Measurements from ENCODE around the gene MPIG6B. TPM values are rescaled to one million over a fixed set of nuclear protein-coding genes. Genes with fewer than 3 reads are reported as not detected.

MPIG6B gene
- total RNA-seq, 1 experiment from 2014 or later, result 0.47 TPM

GRCh38 chr6:31691078-31691463 is 32.1 kb upstream of the MPIG6B start:
- no peak for DNase-seq
- H3K36me3 ChIP-seq, result peaks cover 7% of the 10 kb centered on the region
- H3K4me1 ChIP-seq, result peaks cover 10% of the 10 kb centered on the region
- no peak overlapping the region for H3K27ac ChIP-seq
- H3K9me3 ChIP-seq (replicated peaks), result no peaks in the 10 kb centered on the region
- H3K4me3 ChIP-seq, result no peak overlapping the region
- no peaks in the 10 kb centered on the region for H3K27me3 ChIP-seq

GRCh38 chr6:31691564-31692108 is 31.5 kb upstream of the MPIG6B start:
- H3K9me3 ChIP-seq (replicated peaks), result no peaks in the 10 kb centered on the region
- H3K36me3 ChIP-seq, result peaks cover 7% of the 10 kb centered on the region
- no peak overlapping the region for H3K27ac ChIP-seq
- peaks cover 10% of the 10 kb centered on the region for H3K4me1 ChIP-seq
- no peak overlapping the region for H3K4me3 ChIP-seq
- no peaks in the 10 kb centered on the region for H3K27me3 ChIP-seq
- DNase-seq, result no peak

GRCh38 chr6:31692353-31692752 is 30.8 kb upstream of the MPIG6B start:
- H3K4me3 ChIP-seq, result no peak overlapping the region
- H3K9me3 ChIP-seq (replicated peaks), result no peaks in the 10 kb centered on the region
- no peak overlapping the region for H3K27ac ChIP-seq
- peaks cover 5% of the 10 kb centered on the region for H3K4me1 ChIP-seq
- peaks cover 3% of the 10 kb centered on the region for H3K36me3 ChIP-seq
- no peaks in the 10 kb centered on the region for H3K27me3 ChIP-seq
- no peak for DNase-seq

GRCh38 chr6:31692886-31693285 is 30.3 kb upstream of the MPIG6B start:
- peaks cover 3% of the 10 kb centered on the region for H3K36me3 ChIP-seq
- H3K27ac ChIP-seq, result no peak overlapping the region
- H3K9me3 ChIP-seq (replicated peaks), result no peaks in the 10 kb centered on the region
- no peaks in the 10 kb centered on the region for H3K27me3 ChIP-seq
- DNase-seq, result no peak
- peaks cover under 1% of the 10 kb centered on the region; the same call in 1 of the 2 replicates for H3K4me1 ChIP-seq
- no peak overlapping the region for H3K4me3 ChIP-seq

- H3K4me3 ChIP-seq, result no peak overlapping the region
- no peak for DNase-seq
- no peak overlapping the region for H3K27ac ChIP-seq
- no peaks in the 10 kb centered on the region for H3K9me3 ChIP-seq (replicated peaks)
- H3K27me3 ChIP-seq, result no peaks in the 10 kb centered on the region
- H3K4me1 ChIP-seq, result no peaks in the 10 kb centered on the region
- peaks cover 3% of the 10 kb centered on the region for H3K36me3 ChIP-seq
Observed at GRCh38 chr6:31693535-31693934, 29.6 kb upstream of the MPIG6B start.

- Histone ChIP-seq H3K27ac (no peak overlapping the region), H3K4me1 (peaks cover 10% of the 10 kb centered on the region), H3K9me3 (replicated peaks) (no peaks in the 10 kb centered on the region), H3K4me3 (no peak overlapping the region), H3K27me3 (no peaks in the 10 kb centered on the region), H3K36me3 (no peaks in the 10 kb centered on the region; the same call in 1 of the 2 replicates)
- DNase-seq, result no peak
Observed at GRCh38 chr6:31697555-31697954, 25.6 kb upstream of the MPIG6B start.

GRCh38 chr6:31700740-31701401 is 22.3 kb upstream of the MPIG6B start:
- Histone ChIP-seq H3K27ac (no peak overlapping the region), H3K4me1 (peaks cover 10% of the 10 kb centered on the region), H3K9me3 (replicated peaks) (no peaks in the 10 kb centered on the region), H3K4me3 (no peak overlapping the region), H3K36me3 (no peaks in the 10 kb centered on the region), H3K27me3 (no peaks in the 10 kb centered on the region)
- no peak for DNase-seq

GRCh38 chr6:31701666-31702404 is 21.3 kb upstream of the MPIG6B start:
- Histone ChIP-seq H3K9me3 (replicated peaks) (no peaks in the 10 kb centered on the region), H3K27me3 (no peaks in the 10 kb centered on the region), H3K27ac (no peak overlapping the region), H3K4me3 (peak overlapping the region; percentile 79), H3K36me3 (no peaks in the 10 kb centered on the region), H3K4me1 (peaks cover 10% of the 10 kb centered on the region)
- peak; percentile 48 to 54 for DNase-seq

GRCh38 chr6:31702405-31702818 is 20.8 kb upstream of the MPIG6B start:
- H3K4me3 ChIP-seq, result peak overlapping the region; percentile 79
- no peak for DNase-seq
- peaks cover 10% of the 10 kb centered on the region for H3K4me1 ChIP-seq
- H3K27ac ChIP-seq, result peak overlapping the region; percentile 68
- H3K36me3 ChIP-seq, result no peaks in the 10 kb centered on the region
- no peaks in the 10 kb centered on the region for H3K27me3 ChIP-seq
- H3K9me3 ChIP-seq (replicated peaks), result no peaks in the 10 kb centered on the region

GRCh38 chr6:31702819-31703716 is 20.1 kb upstream of the MPIG6B start, which contains the start of gene ABHD16A:
Gene ABHD16A, minus strand, starts transcription at chr6:31703324. Its CDS starts 43 bp downstream, at chr6:31703281.
- DNase-seq, result peak; percentile 97 to 98

GRCh38 chr6:31705931-31706330 is 17.2 kb upstream of the MPIG6B start:
- DNase-seq, result no peak
- Histone ChIP-seq H3K9me3 (replicated peaks) (no peaks in the 10 kb centered on the region), H3K4me1 (peaks cover 10% of the 10 kb centered on the region), H3K36me3 (no peaks in the 10 kb centered on the region), H3K27me3 (no peaks in the 10 kb centered on the region), H3K27ac (no peak overlapping the region), H3K4me3 (no peak overlapping the region)

More at GRCh38 chr6:31702819-31703716, 20.1 kb upstream of the MPIG6B start, which contains the start of gene ABHD16A:
- Histone ChIP-seq H3K27me3 (no peaks in the 10 kb centered on the region), H3K36me3 (no peaks in the 10 kb centered on the region), H3K4me3 (peak within 1 kb of the TSS; percentile 79), H3K27ac (peak within 1 kb of the TSS; percentile 68), H3K9me3 (replicated peaks) (no peaks in the 10 kb centered on the region), H3K4me1 (peaks cover 10% of the 10 kb centered on the region)

- Histone ChIP-seq H3K9me3 (replicated peaks) (no peaks in the 10 kb centered on the region), H3K4me3 (no peak within 1 kb of the TSS), H3K27ac (no peak within 1 kb of the TSS), H3K4me1 (peaks cover 5% of the 10 kb centered on the region), H3K36me3 (no peaks in the 10 kb centered on the region), H3K27me3 (peaks cover 3% of the 10 kb centered on the region; the same call in 1 of the 2 replicates)
- no peak for DNase-seq
Observed at GRCh38 chr6:31706599-31706998, 16.6 kb upstream of the MPIG6B start, which contains the start of gene LY6G6F. Gene LY6G6F, plus strand, starts transcription at chr6:31706866. Its CDS starts 41 bp downstream, at chr6:31706907.

- Histone ChIP-seq H3K36me3 (no peaks in the 10 kb centered on the region), H3K27ac (no peak overlapping the region), H3K9me3 (replicated peaks) (no peaks in the 10 kb centered on the region), H3K4me1 (no peaks in the 10 kb centered on the region), H3K27me3 (peaks cover 11% of the 10 kb centered on the region; the same call in 1 of the 2 replicates), H3K4me3 (no peak overlapping the region)
- no peak for DNase-seq
Observed at GRCh38 chr6:31707701-31708100, 15.5 kb upstream of the MPIG6B start.

- H3K9me3 ChIP-seq (replicated peaks), result no peaks in the 10 kb centered on the region
- no peak overlapping the region for H3K4me3 ChIP-seq
- no peak overlapping the region for H3K27ac ChIP-seq
- H3K4me1 ChIP-seq, result no peaks in the 10 kb centered on the region
- DNase-seq, result no peak
- no peaks in the 10 kb centered on the region for H3K36me3 ChIP-seq
- peaks cover 13% of the 10 kb centered on the region; the same call in 1 of the 2 replicates for H3K27me3 ChIP-seq
Observed at GRCh38 chr6:31708224-31708623, 14.9 kb upstream of the MPIG6B start.

Measured in SJCRH30 (cell line).